Prostate gland (tissue), 2 donors: ENCODE measurements around the gene ATPAF2. TPM values are rescaled to one million over a fixed set of nuclear protein-coding genes. Genes with fewer than 3 reads are reported as not detected.
"Not testable (repeated sequence)": the region's sequence is repeated elsewhere in the genome, so short reads cannot be mapped to it uniquely, and the experiment has no call there.

Experiments
- DNase-seq: peaks from one replicate; pipeline ENCODE4 v3.0.0-alpha.2; 2019; ENCODE audit warnings: low spot score
- H3K27ac ChIP-seq, 2 donors: fragments of 200-600 bp; sonication (generic); 2 replicates each; pipeline ENCODE4 v1.5.1; 2017 to 2019
- H3K27me3 ChIP-seq: fragments of 200-600 bp; sonication (generic); replicated peaks from 2 replicates; pipeline ENCODE4 v1.5.1; 2019; ENCODE audit not compliant: insufficient read depth
- H3K36me3 ChIP-seq, 2 donors: fragments of 200-600 bp; sonication (generic); 1 replicate in 1 of 2; 2 replicates in 1 of 2; pipeline versions ENCODE4 v1.5.1 to v1.8.1; 2017 to 2019
- H3K4me1 ChIP-seq: fragments of 200-600 bp; sonication (generic); replicated peaks from 2 replicates; pipeline ENCODE4 v1.5.1; 2019
- H3K4me3 ChIP-seq, 2 donors: fragments of 200-600 bp; sonication (generic); 2 replicates each; pipeline ENCODE4 v1.5.1; 2017 to 2019
- H3K9me3 ChIP-seq: fragments of 200-600 bp; sonication (generic); 2 replicates; pipeline ENCODE4 v1.5.1; 2017
- POLR2A ChIP-seq: fragments of 450-650 bp; IDR thresholded peaks from one replicate; pipeline ENCODE4 v1.6.1; 2016; ENCODE audit warnings: antibody characterized with exemption, mild to moderate bottlenecking
- POLR2AphosphoS5 ChIP-seq: sonication (generic); formaldehyde crosslinking; IDR thresholded peaks from one replicate; pipeline ENCODE4 v1.6.1; 2017; ENCODE audit warnings: antibody characterized with exemption
- WGBS: methylation state at CpG from one replicate; pipeline ENCODE4 v1.1.5; 2018; 5-methylcytosine and 5-hydroxymethylcytosine counted together
- intact Hi-C: fragments of 100-400 bp; cut with DNase I; formaldehyde crosslinking; loops from one replicate; pipeline ENCODE4 v1.14.2; 2022
- total RNA-seq, 2 donors: library from RNA; depleted of rRNA; stranded (reverse); fragments of >200 nt; gene quantifications; one replicate each; pipeline ENCODE4 v1.1.0, GENCODE V29; 2016
- TF ChIP-seq, protein P1 (sequence below), 4 experiments: fragments of 200-600 bp in 2 of 4; fragments of 450-650 bp in 2 of 4; sonication (generic) in 2 of 4; IDR thresholded peaks; 1 replicate in 3 of 4; 2 replicates in 1 of 4; pipeline ENCODE4 v1.5.1; 2016 to 2019; ENCODE audit warnings: antibody characterized with exemption in 4 of 4, mild to moderate bottlenecking in 2 of 4, moderate library complexity in 2 of 4

Gene ATPAF2
- total RNA-seq, 2 donors from 2014 or later = 17.7 to 30.5 TPM

DNA sequence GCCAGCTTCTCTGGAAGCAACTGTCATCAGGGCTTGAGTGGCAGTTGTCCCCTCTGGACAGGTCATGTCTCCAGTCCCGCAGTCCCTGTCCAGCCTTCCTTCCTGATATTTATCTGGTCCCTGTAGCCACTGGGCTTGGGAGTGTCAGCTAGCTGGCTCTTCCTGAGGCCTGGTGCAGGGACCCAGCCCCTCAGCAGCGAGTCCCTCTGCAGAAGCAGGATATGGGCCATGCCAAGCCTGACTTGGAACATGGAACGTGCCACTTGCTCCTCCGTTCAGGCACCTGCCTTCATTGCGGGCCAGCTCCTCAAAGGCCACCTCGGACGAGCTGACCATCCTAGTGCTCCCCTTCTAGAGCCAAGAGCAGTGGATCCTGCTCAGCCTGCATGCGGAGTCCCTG, 40.0 kb downstream of the ATPAF2 start:
- H3K4me1 ChIP-seq = no peaks in the 10 kb centered on the region
- intact Hi-C loops = no loop called here
- no peak overlapping the region for H3K4me3 ChIP-seq
- TF ChIP-seq POLR2A (no peak), POLR2AphosphoS5 (no peak)
- TF ChIP-seq, protein P1, sequence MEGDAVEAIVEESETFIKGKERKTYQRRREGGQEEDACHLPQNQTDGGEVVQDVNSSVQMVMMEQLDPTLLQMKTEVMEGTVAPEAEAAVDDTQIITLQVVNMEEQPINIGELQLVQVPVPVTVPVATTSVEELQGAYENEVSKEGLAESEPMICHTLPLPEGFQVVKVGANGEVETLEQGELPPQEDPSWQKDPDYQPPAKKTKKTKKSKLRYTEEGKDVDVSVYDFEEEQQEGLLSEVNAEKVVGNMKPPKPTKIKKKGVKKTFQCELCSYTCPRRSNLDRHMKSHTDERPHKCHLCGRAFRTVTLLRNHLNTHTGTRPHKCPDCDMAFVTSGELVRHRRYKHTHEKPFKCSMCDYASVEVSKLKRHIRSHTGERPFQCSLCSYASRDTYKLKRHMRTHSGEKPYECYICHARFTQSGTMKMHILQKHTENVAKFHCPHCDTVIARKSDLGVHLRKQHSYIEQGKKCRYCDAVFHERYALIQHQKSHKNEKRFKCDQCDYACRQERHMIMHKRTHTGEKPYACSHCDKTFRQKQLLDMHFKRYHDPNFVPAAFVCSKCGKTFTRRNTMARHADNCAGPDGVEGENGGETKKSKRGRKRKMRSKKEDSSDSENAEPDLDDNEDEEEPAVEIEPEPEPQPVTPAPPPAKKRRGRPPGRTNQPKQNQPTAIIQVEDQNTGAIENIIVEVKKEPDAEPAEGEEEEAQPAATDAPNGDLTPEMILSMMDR (IDR thresholded peaks at IDR 0.05) = no peak
- no peaks in the 10 kb centered on the region for H3K9me3 ChIP-seq
- no peak overlapping the region for H3K27ac ChIP-seq
- no peaks in the 10 kb centered on the region for H3K36me3 ChIP-seq
- WGBS = 97% methylated on average over 8 of the region's 8 CpGs
- no peak for DNase-seq
- no peaks in the 10 kb centered on the region for H3K27me3 ChIP-seq

GRCh38 chr17:17995887-17996286, 43.1 kb downstream of the ATPAF2 start:
- H3K4me3 ChIP-seq, H3K9me3 ChIP-seq, H3K27ac ChIP-seq, DNase-seq, H3K27me3 ChIP-seq, intact Hi-C loops, H3K36me3 ChIP-seq, H3K4me1 ChIP-seq: not testable (repeated sequence)
- WGBS = 98% methylated on average over 8 of the region's 8 CpGs

DNA sequence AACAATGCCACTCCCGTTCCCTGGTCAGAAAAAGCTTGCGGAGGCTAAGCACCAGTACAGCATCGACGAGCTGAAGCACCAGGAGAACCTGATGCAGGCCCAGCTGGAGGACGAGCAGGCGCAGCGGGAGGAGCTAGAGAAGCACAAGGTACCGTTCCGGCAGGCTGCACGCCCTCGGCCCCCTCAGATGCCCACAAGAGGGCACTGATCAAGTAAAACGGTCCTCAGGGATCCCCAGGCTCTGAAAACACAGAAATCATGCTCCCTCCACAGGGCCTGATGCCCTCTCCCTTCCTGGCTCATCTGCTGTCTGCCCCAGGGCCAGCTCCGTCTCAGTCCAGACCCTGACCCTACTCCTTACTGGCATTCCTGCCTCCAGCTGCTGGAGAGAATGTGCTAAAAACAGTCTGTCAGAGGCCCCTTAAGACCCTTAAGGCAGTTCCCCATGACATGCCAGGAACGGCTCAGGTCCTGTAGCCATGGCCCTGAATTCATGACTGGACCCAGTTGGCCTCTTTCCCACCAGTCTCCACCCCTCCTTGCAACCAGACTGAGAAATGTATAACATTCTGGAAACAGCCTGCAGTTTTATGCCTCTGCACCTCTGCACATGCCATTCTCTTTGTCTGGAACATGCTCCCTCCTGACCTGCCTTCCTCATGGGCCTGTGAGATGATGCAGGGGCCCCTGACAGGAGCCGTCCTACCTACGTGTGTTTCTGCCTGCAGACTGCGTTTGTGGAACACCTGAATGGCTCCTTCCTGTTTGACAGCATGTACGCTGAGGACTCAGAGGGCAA, 44.5 kb downstream of the ATPAF2 start:
- no peaks in the 10 kb centered on the region for H3K27me3 ChIP-seq
- no peaks in the 10 kb centered on the region for H3K36me3 ChIP-seq
- H3K4me1 ChIP-seq = no peaks in the 10 kb centered on the region
- H3K9me3 ChIP-seq = no peaks in the 10 kb centered on the region
- WGBS = 62% methylated on average over 18 of the region's 18 CpGs
- intact Hi-C loops = no loop called here
- no peak overlapping the region for H3K4me3 ChIP-seq
- no peak for DNase-seq
- H3K27ac ChIP-seq = no peak overlapping the region
- TF ChIP-seq, protein P1 (IDR thresholded peaks at IDR 0.05) = no peak
- TF ChIP-seq POLR2AphosphoS5 = no peak
- TF ChIP-seq POLR2A = no peak

DNA sequence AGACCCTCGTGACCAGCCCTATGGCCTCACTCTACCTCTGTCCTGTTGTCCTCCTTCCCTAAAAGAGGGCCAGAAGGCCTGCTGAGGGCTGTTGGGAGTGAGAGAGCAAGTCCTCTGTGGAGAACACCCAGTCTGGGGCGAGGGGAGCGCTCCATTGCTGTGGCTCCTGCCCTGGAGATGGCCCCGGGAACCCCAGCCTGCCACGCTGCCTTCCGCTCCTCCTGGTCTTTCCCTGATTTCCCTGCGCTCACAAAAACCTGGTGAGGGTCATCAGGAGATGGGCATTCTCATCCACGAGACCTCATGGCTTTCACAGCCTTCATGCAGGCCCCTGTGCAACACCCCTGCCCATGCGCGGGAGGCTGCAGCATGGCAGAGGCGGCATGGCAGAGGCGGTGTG, 45.1 kb downstream of the ATPAF2 start:
- intact Hi-C loops = no loop called here
- TF ChIP-seq, protein P1 (IDR thresholded peaks at IDR 0.05) = no peak
- no peak for TF ChIP-seq POLR2AphosphoS5
- no peak for TF ChIP-seq POLR2A
- H3K27ac ChIP-seq = no peak overlapping the region
- no peaks in the 10 kb centered on the region for H3K27me3 ChIP-seq
- H3K4me1 ChIP-seq = no peaks in the 10 kb centered on the region
- DNase-seq = no peak
- no peak overlapping the region for H3K4me3 ChIP-seq
- no peaks in the 10 kb centered on the region for H3K36me3 ChIP-seq
- WGBS = 96% methylated on average over 12 of the region's 12 CpGs
- H3K9me3 ChIP-seq = no peaks in the 10 kb centered on the region

- Histone ChIP-seq H3K27ac (no peak overlapping the region), H3K9me3 (no peaks in the 10 kb centered on the region), H3K4me3 (no peak overlapping the region), H3K4me1 (no peaks in the 10 kb centered on the region), H3K36me3 (no peaks in the 10 kb centered on the region), H3K27me3 (no peaks in the 10 kb centered on the region)
- intact Hi-C loops = no loop called here
- no peak for TF ChIP-seq POLR2AphosphoS5
- TF ChIP-seq POLR2A = no peak
- TF ChIP-seq, protein P1 (IDR thresholded peaks at IDR 0.05) = no peak
- WGBS = 92% methylated on average over 2 of the region's 2 CpGs
- DNase-seq = no peak
Observed at GRCh38 chr17:17993366-17993765, 45.6 kb downstream of the ATPAF2 start.
